Right atrium auricular region (tissue), 2 donors: ENCODE results near the gene KCNK3. TPM values are rescaled to one million over a fixed set of nuclear protein-coding genes. Genes with fewer than 3 reads are reported as not detected.
"Not testable (repeated sequence)": the region's sequence is repeated elsewhere in the genome, so short reads cannot be mapped to it uniquely, and the experiment has no call there.

Experiments used
- DNase-seq: peaks from one replicate; pipeline ENCODE4 v3.0.0-alpha.2; 2019; ENCODE audit warnings: low spot score
- H3K27ac ChIP-seq, 2 donors: fragments of 200-600 bp; sonication (generic); 1 replicate in 1 of 2; 2 replicates in 1 of 2; pipeline ENCODE4 v1.5.1; 2016 to 2019
- H3K27me3 ChIP-seq, 2 donors: fragments of 200-600 bp; sonication (generic); one replicate each; pipeline versions ENCODE4 v1.5.1 to v1.6.0; 2017 to 2019
- H3K36me3 ChIP-seq: fragments of 200-600 bp; sonication (generic); one replicate; pipeline ENCODE4 v1.5.1; 2016
- H3K4me1 ChIP-seq, 2 donors: fragments of 200-600 bp; sonication (generic); one replicate each; pipeline versions ENCODE4 v1.5.1 to v1.6.0; 2017 to 2019
- H3K4me3 ChIP-seq, 2 donors: fragments of 200-600 bp; sonication (generic); 1 replicate in 1 of 2; 2 replicates in 1 of 2; pipeline ENCODE4 v1.5.1; 2017 to 2019; ENCODE audit warnings: mild to moderate bottlenecking in 1 of 2, moderate library complexity in 1 of 2
- H3K9me3 ChIP-seq, 2 donors: fragments of 200-600 bp; sonication (generic); one replicate each; pipeline ENCODE4 v1.5.1; 2019
- total RNA-seq, 2 donors: library from RNA; depleted of rRNA; stranded (reverse); fragments of >200 nt; gene quantifications; one replicate each; pipeline ENCODE4 v1.1.0, GENCODE V29; 2016
- TF ChIP-seq, protein P1 (sequence below), 2 donors: fragments of 200-600 bp; sonication (generic); IDR thresholded peaks; one replicate each; pipeline ENCODE4 v1.5.1; 2019; ENCODE audit warnings: antibody characterized with exemption in 2 of 2

The KCNK3 gene
- total RNA-seq, 2 donors from 2014 or later, result 47.5 to 50.0 TPM

DNA sequence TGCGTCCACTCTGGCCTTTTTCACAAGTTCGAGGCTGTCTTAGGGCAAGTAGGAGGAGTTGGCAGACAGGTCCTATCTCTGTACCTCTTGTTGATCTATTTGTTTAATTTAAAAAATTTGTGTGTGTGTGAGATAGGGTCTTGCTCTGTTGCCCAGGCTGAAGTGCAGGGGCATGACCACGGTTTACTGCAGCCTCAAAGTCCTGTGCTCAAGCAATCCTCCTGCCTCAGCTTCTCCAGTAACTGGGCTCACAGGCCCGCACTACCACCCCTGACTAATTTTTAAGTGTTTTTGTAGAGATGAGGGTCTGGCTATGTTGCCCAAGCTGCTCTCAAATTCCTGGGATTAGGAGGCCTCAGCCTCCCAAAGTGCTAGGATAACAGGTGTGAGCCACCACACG, 67.3 kb downstream of the KCNK3 start:
- no peak overlapping the region for H3K27ac ChIP-seq
- TF ChIP-seq, protein P1, sequence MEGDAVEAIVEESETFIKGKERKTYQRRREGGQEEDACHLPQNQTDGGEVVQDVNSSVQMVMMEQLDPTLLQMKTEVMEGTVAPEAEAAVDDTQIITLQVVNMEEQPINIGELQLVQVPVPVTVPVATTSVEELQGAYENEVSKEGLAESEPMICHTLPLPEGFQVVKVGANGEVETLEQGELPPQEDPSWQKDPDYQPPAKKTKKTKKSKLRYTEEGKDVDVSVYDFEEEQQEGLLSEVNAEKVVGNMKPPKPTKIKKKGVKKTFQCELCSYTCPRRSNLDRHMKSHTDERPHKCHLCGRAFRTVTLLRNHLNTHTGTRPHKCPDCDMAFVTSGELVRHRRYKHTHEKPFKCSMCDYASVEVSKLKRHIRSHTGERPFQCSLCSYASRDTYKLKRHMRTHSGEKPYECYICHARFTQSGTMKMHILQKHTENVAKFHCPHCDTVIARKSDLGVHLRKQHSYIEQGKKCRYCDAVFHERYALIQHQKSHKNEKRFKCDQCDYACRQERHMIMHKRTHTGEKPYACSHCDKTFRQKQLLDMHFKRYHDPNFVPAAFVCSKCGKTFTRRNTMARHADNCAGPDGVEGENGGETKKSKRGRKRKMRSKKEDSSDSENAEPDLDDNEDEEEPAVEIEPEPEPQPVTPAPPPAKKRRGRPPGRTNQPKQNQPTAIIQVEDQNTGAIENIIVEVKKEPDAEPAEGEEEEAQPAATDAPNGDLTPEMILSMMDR (IDR thresholded peaks at IDR 0.05), result no peak
- peaks cover 0 to 25% of the 10 kb centered on the region in 2 donors for H3K4me1 ChIP-seq
- no peaks in the 10 kb centered on the region for H3K36me3 ChIP-seq
- DNase-seq, result no peak
- no peak overlapping the region for H3K4me3 ChIP-seq
- no peaks in the 10 kb centered on the region for H3K27me3 ChIP-seq
- H3K9me3 ChIP-seq, result no peaks in the 10 kb centered on the region

DNA sequence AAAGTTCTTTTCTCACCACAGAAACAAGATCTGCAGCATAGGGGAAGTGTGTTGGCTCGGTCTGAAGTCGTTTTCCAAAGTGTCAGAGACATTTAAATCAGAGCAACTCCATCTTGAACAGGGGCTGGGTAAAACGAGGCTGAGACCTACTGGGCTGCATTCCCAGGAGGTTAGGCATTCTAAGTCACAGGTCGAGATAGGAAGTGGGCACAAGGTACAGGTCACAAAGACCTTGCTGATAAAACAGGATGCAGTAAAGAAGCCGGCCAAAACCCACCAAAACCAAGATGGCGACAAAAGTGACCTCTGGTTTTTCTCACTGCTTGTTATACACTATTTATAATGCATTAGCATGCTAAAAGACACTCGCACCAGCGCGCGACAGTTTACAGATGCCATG, 68.5 kb downstream of the KCNK3 start:
- H3K9me3 ChIP-seq, H3K27ac ChIP-seq, H3K36me3 ChIP-seq, DNase-seq, H3K4me3 ChIP-seq, H3K27me3 ChIP-seq: not testable (repeated sequence)
- H3K4me1 ChIP-seq, result peaks cover 0 to 36% of the 10 kb centered on the region in 2 donors

DNA sequence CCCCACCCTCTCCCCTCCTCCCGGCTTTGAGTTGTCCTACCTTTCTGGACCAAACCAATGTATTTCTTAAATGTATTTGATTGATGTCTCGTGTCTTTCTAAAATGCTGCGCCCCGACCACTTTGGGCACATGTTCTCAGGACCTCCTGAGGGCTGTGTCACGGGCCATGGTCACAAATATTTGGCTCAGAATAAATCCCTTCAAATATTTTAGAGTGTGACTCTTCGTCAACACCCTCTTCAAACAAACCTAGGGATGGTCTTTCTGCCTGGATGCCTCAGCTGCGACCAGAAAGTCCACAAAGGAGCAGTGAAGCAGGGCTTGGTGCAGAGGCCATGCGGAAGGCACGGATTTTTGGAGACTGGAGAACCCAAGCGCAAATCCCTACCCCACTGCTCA, 70.5 kb downstream of the KCNK3 start:
- Histone ChIP-seq H3K27me3 (no peaks in the 10 kb centered on the region), H3K9me3 (no peaks in the 10 kb centered on the region), H3K4me1 (peaks cover 0 to 41% of the 10 kb centered on the region in 2 donors), H3K4me3 (no peak overlapping the region), H3K36me3 (no peaks in the 10 kb centered on the region), H3K27ac (no peak overlapping the region)
- TF ChIP-seq, protein P1 (IDR thresholded peaks at IDR 0.05), result no peak
- no peak for DNase-seq

DNA sequence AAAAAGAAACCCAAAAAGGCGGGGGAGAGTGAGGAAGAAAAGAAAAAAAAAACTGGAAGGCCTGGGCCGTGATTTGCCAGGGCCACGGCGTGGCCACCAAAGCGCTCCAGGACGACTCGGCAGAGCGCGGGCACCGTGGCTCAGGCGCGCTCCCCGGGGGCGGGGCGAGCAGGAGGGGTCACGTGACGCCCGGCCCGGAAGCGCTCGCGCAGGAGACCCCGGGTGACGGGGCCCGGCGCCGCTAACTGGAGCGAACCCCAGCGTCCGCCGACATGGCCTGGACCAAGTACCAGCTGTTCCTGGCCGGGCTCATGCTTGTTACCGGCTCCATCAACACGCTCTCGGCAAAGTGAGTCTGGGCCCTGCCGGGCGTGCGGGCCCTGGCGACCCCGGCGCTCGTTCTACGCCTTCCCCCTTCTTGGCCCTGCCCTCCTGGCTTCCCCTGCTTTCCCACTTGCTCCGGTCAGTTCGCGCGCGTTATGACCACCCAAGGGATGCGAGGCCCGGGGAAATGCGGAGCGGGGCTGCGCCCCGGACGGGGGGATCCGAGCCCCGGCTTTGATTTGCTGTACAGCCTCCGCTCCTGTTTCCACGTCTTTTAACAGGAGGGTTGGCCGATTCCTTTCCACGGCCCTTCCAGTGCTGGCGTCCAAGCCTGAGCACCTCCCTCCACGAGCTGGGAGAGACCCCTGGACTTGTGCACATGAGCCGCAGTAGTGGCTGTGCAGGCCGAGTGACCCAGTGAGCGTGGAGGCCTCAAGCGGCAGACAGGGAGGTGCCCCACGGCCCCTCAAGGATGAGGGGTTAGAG, 71.8 kb downstream of the KCNK3 start, which contains the start of gene SLC35F6:
Gene SLC35F6 (plus strand): TSS at position 207 of the 810 bp plus-strand sequence. CDS start 66 bp downstream, at position 273.
- no peaks in the 10 kb centered on the region for H3K36me3 ChIP-seq
- peaks cover 0 to 46% of the 10 kb centered on the region in 2 donors for H3K4me1 ChIP-seq
- peak within 1 kb of the TSS; percentile 75 to 86 for H3K4me3 ChIP-seq
- peak; percentile 80 for DNase-seq
- no peaks in the 10 kb centered on the region for H3K9me3 ChIP-seq
- no peaks in the 10 kb centered on the region for H3K27me3 ChIP-seq
- TF ChIP-seq, protein P1 (IDR thresholded peaks at IDR 0.05), result no peak
- peak within 1 kb of the TSS; percentile 91 to 94 for H3K27ac ChIP-seq

DNA sequence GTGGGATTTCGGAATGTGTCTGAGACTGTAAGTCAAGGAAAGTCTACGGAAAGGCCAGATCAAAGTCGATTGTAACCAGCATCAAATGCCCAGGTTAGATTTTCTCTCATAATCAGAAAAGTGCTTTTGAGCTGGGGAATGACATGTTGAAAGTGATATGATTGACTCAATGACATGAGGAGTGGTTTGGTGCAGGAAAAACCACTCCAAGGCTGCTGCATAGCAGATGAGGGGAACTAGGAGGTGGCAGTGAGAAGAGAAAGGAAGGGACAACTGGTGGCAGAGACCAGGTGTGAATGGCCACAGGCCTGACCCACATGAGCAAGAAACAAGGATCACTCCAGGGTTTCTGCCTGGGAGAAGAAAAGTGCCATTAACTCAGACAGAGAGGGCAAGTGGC, 72.4 kb downstream of the KCNK3 start:
- H3K9me3 ChIP-seq, result no peaks in the 10 kb centered on the region
- TF ChIP-seq, protein P1 (IDR thresholded peaks at IDR 0.05), result no peak
- peaks cover 0 to 52% of the 10 kb centered on the region in 2 donors for H3K4me1 ChIP-seq

DNA sequence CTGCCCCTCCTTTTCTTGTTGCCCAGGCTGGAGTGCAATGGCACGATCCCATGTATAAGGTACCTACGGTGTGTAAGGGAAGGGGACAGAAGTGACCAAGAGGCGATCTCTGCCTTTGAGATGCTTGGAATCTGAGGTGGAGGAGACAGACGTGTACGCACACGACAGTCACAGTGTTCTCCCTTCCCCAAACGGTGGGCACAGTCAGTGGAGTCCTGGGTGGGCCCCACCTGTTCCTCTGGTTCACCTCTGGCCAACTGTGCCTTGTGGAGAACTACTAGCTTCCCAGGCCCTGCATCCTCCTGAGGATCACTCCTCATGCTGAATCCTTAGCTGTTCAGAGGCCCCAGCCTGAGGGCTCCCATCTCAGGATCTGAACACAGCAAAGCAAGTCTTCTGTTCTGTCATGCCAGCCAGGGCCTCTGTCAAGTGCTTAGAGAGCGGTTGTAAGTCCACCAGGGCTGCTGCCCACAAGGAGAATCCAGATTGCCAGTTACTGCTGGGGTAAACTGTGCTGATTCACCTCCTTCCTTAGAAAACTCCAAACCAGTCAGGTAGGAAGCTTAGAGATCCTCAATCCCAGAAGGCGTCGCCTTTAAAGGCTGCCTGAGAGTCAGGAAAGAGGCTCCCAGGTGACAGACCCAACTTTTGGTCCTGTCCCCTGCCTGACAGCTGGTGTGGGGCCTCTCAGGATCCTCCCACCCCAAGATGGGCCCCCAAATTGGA, 73.1 kb downstream of the KCNK3 start:
- Histone ChIP-seq H3K4me3 (peak overlapping the region in 1 of 2 donors; percentile 86), H3K36me3 (no peaks in the 10 kb centered on the region), H3K27ac (peak overlapping the region; percentile 91 to 94), H3K27me3 (no peaks in the 10 kb centered on the region), H3K9me3 (no peaks in the 10 kb centered on the region), H3K4me1 (peaks cover 0 to 59% of the 10 kb centered on the region in 2 donors)
- DNase-seq, result no peak
- TF ChIP-seq, protein P1 (IDR thresholded peaks at IDR 0.05), result no peak

More for the DNA sequence above, 72.4 kb downstream of the KCNK3 start:
- H3K4me3 ChIP-seq, result peak overlapping the region; percentile 75 to 86
- H3K27ac ChIP-seq, result peak overlapping the region; percentile 91 to 94
- no peaks in the 10 kb centered on the region for H3K36me3 ChIP-seq
- no peak for DNase-seq
- no peaks in the 10 kb centered on the region for H3K27me3 ChIP-seq
